ENCODE measurements around the gene ADAMTS12. TPM values are rescaled to one million over a fixed set of nuclear protein-coding genes. Genes with fewer than 3 reads are reported as not detected.
A peak's percentile ranks its signal among the peaks of the same experiment; 100 is the strongest.

ADAMTS12 gene
- total and polyA plus RNA-seq, 4 donors, result 0.49 to 6.4 (median 2.3) TPM

GRCh38 chr5:33890131-33891032 is 1.4 kb downstream of the ADAMTS12 start:
- Histone ChIP-seq H3K9ac (ENCODE audit: low read depth in 1 of 2, low read length in 2 of 2) (no peak overlapping the region), H3K9me3 (ENCODE audit: control insufficient read depth in 4 of 4, low read length in 3 of 4) (peaks cover 0 to 8% (median 0%) of the 10 kb centered on the region in 4 donors), H3K36me3 (ENCODE audit: control insufficient read depth in 4 of 4, insufficient read depth in 3 of 4, low read depth in 1 of 4, low read length in 3 of 4) (no peaks in the 10 kb centered on the region), H3K27me3 (ENCODE audit: control insufficient read depth in 4 of 4, insufficient read depth in 4 of 4, low read length in 3 of 4) (peaks cover 0 to 7% (median 2%) of the 10 kb centered on the region in 4 donors), H3K4me3 (ENCODE audit: low read depth in 1 of 3, low read length in 3 of 3) (peak overlapping the region in 2 of 3 donors; percentile 14 to 22), H3K27ac (ENCODE audit: low read depth in 1 of 2, low read length in 2 of 2) (peak overlapping the region in 1 of 2 donors; percentile 50), H3K4me1 (ENCODE audit: control insufficient read depth in 4 of 4, insufficient read depth in 4 of 4, low read length in 3 of 4) (peaks cover 0 to 4% (median 0%) of the 10 kb centered on the region in 4 donors)
- TF ChIP-seq, protein P1, sequence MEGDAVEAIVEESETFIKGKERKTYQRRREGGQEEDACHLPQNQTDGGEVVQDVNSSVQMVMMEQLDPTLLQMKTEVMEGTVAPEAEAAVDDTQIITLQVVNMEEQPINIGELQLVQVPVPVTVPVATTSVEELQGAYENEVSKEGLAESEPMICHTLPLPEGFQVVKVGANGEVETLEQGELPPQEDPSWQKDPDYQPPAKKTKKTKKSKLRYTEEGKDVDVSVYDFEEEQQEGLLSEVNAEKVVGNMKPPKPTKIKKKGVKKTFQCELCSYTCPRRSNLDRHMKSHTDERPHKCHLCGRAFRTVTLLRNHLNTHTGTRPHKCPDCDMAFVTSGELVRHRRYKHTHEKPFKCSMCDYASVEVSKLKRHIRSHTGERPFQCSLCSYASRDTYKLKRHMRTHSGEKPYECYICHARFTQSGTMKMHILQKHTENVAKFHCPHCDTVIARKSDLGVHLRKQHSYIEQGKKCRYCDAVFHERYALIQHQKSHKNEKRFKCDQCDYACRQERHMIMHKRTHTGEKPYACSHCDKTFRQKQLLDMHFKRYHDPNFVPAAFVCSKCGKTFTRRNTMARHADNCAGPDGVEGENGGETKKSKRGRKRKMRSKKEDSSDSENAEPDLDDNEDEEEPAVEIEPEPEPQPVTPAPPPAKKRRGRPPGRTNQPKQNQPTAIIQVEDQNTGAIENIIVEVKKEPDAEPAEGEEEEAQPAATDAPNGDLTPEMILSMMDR (IDR thresholded peaks at IDR 0.05; ENCODE audit: low read depth, low read length, missing input control), result no peak
- TF ChIP-seq EGR1 (IDR thresholded peaks at IDR 0.05; ENCODE audit: low read depth in 2 of 2) (no peak), RXRA (IDR thresholded peaks at IDR 0.05) (no peak), HNF4A (conservative IDR thresholded peaks at IDR 0.05) (no peak), JUND (IDR thresholded peaks at IDR 0.05) (no peak), RAD21 (IDR thresholded peaks at IDR 0.05) (no peak), TAF1 (conservative IDR thresholded peaks at IDR 0.05) (no peak), YY1 (IDR thresholded peaks at IDR 0.05) (no peak), FOXA1 (IDR thresholded peaks at IDR 0.05) (no peak), ZBTB33 (IDR thresholded peaks at IDR 0.05) (no peak), SP1 (IDR thresholded peaks at IDR 0.05) (no peak), GABPA (IDR thresholded peaks at IDR 0.05 in 1 of 2, conservative IDR thresholded peaks at IDR 0.05 in 1 of 2) (no peak), REST (IDR thresholded peaks at IDR 0.05) (no peak), FOXA2 (IDR thresholded peaks at IDR 0.05) (no peak), MAX (IDR thresholded peaks at IDR 0.05) (no peak)
- TF ChIP-seq, protein P2, sequence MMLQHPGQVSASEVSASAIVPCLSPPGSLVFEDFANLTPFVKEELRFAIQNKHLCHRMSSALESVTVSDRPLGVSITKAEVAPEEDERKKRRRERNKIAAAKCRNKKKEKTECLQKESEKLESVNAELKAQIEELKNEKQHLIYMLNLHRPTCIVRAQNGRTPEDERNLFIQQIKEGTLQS (IDR thresholded peaks at IDR 0.05), result no peak
- DNase-seq (ENCODE audit: low spot score), result no peak
- WGBS, result 30% methylated on average over 12 of the region's 12 CpGs

All from liver (tissue), 9 donors.